HG03354 (cell line): Measurements from ENCODE around the gene LRMDA.

Source experiments
- ATAC-seq: cut with Tn5 transposase; IDR thresholded peaks from one replicate; pipeline ENCODE4 v1.9.1; 2021; ENCODE audit warnings: mild to moderate bottlenecking; ENCODE audit not compliant: unreplicated experiment, poor library complexity, severe bottlenecking

The LRMDA gene

DNA sequence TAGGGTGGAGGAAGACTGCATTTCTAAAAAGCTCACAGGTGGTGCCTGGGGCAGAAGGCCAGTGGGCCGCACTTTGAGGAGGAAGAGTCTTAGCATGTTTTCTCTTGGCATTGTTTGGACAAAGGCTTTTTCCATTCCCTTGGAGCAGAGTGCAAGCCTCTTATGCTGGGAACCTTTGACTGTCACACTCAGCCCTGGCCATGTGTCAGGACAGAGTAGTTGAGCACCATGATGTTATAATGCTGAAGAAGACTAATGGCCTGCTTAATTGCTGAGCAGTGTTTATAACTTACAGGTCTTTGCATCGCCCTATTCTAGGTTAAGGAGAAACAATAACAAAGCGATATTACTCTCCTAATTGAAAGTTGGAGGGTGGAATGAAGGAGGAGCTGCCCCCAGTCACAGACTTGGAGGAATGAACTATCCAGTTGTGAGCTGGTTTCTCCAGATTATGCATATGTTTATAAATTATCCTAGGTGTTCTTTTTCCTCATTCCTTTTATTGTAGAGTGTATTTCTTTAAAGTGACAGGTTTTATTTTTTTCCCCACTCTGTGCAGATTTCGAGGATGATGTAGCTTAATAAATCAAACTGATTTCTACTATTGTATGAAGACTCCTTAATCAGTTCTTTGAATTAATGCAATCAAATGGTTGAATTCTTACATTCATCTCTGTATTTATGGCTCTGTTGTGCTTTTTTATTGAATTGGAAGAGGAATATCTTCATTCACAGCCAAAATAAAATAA, 767.0 kb downstream of the LRMDA start:
- no peak for ATAC-seq

DNA sequence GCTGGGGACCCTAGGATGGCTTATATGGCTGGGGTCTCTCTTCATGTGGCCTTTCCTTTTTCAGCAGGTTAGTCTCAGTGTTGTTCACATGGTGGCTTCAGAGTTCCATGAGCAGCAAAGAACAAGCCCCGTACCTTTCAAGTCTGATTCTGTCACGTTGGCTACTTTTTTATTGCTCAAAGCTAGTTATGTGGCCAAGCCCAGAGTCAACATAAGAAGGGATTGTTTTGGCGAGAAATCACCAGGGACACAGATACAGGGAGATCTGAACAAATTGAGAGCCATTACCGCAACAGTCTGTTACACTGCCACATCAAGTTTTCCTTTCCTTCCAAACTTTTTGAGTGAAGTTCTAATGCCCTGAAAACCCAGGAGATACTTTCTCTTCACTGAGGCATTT, 770.5 kb downstream of the LRMDA start:
- no peak for ATAC-seq

DNA sequence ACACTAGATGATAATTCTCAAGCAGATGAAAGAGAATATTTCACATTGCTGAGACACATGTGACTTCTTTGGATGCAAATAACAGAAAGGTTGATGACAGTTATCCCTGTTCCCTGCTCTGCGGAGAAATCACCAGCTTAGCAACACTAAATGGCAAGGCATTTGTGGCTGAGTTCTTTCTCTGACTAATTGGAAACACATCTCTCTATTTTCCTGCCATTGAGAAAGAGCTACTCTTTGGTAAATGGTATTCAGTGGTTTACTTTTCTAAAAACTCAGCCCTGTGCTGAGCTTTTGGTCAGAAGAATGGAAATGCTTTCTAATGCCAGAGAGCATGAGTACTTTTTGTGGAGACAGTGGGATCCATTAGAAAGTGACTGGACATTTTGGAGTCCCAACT, 771.4 kb downstream of the LRMDA start:
- no peak for ATAC-seq

DNA sequence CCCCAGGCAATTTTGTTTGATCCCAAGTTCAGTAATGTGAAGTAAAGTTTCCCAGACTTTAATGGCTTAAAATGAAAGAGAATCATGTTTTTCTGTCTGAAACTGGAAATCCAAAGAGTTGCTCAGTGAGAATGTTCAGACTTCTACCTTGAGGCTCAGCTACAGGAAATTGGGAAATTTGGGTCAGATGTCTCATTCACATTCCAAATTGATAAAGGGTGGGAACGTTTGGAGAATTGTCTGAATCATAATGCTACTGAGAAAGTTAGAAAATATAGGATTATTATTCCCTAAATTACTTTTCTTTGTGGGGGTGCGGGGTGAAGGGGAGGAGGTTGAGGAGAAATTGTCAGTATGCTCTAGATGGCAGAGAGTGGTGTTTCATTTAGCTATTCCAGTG, 773.9 kb downstream of the LRMDA start:
- no peak for ATAC-seq

DNA sequence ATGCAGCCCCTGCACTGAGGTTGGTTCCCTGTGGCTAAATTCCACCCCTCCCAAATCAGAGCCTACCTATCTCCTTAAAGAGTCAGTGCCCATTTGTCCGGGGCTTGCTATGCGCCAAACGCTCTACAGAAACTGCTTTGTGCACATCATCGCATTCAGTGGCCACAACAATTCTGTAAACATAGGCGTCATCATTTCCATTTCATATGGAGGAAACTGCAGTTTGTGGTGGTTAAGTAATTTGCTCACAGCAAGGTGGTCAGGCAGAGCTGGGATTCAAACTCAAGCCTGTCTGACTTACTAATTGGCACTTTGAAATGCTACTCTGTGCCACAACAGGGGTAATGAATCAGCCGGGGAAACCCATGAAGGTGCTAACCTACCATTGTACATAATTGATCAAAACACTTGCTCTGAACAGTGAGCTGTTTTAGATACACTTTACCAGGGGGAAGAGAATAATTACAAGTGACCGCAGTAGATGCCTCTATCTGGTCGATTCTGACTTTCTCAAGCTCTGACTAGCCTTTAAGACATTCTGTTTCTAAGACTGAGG, 775.5 kb downstream of the LRMDA start:
- ATAC-seq: no peak

DNA sequence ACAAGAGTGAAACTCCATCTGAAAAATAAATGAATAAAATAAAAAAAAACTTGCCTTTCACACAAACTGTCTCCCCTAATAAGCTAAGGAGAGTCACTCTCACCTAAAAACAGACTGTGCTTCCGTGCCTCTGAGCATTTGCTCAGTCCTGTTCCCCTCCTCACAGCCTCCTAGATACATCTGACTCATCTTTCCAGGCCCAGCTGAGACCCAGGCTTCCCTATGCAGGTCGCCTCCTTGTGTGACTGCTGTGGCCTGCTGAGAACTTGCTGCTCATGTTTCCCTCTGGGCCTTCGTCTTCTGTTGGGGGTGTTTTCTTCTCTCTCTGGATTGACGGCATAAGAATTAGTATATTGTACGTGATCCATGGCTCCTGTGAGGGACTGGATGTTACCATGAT, 777.7 kb downstream of the LRMDA start:
- no peak for ATAC-seq

DNA sequence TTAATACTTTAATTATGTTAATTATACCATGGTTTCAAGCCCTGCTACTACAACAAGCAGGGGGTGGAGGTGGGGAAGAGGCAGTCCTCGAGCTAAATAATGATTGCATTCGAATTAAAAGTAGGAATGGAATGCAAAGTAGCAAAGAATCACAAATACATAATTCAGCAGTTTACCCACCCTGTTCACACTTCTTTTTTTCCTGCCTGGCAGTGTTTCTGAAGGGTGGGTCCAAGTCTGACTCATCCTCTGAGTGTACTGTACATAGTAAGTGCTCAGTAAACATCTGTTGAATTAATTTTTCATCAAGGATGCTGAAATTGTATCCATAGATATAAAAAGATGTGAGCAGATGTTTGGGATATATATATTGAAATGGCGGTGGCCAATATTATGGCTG, 778.8 kb downstream of the LRMDA start:
- no peak for ATAC-seq

DNA sequence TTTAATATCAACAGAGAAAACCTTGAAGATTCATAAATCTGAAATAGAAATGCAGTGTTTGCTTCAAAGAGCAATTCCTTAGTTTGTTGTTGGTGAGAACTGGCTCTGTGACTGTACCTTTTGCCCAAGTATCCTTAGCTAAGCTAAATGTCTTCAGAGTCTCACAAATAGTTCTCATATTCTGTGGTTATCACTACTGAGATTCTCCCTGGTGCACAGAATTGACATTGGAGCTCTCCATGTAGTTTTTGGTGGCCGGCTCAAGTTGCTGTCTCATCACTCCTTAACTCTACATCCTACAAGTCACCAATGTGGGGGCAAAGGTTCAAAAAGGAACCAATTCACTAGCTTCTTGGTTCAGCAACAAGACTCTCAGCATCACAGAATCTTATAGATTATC, 780.3 kb downstream of the LRMDA start:
- no peak for ATAC-seq

DNA sequence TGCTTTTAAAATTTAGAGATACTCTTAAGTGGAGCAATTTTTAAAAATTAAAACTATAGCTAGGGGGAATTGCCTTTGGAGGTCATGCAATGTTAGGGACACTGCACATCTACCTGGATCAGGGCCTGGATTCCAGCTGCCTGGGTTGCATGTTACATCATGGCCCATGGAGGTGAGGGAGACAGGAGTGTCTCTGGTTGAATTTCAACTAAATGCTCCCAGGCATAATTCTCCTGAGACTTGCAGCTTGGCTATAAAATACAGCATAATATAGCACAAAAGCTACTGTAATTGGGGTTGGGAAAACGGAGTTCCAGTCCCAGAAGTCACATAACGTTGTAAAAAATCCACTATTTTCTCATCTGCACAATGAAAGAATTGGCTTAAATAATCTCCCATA, 782.5 kb downstream of the LRMDA start:
- no peak for ATAC-seq

DNA sequence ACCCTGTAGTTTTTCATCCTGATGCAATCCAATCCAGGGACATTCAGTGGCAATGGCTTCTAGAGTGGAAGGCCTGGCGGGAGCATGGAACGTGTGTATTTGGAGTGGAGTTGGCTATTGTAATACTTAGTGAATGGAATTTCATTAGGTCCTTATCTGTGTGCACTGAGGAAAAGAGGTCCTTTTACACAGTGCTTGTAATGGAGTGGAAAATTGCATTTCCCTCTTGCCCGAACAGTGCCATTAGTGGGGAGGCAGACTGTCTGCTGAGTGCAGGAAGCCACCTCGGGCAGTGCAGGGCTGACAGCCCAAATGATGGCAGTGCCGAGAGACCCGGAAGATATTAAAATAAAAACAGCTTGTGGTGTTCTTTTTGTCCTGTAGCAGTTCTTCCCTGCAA, 786.6 kb downstream of the LRMDA start:
- no peak for ATAC-seq

DNA sequence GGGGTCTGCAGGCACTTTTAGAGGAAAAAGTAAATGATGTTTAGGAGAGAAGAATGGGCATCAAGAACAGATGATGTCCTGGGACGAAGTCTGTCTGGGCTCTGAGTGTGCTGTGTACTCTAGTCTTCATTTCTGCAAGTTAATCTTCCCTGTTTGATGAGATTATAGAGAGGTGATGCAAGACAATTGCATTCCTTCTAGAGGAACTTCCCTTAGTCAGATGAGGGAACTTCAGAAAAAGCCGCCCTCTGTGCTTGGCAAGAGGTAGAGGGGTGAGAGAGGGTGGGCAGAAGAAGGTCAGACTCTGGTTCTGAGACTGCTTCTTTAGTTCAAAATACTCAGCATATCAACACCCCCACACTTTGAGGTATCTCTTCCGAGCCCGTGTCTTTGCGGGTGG, 797.9 kb downstream of the LRMDA start:
- no peak for ATAC-seq

DNA sequence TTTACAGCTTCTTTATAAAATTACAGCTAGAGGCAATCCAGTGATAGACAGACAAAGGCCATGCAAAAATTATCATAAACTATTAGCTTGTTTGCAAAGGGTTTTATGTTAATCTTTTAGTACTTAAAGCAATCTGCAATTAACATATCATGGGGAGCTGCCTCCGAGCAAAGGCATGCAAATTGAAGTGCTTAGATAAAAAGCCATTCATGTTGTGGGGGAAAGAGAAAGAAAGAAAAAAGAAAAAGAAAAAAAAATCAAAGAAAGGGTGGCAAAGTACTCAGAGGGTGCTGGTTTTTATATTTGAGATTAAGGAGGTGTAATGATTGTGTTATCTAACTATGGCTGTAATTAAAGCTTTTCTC, 799.5 kb downstream of the LRMDA start:
- no peak for ATAC-seq

DNA sequence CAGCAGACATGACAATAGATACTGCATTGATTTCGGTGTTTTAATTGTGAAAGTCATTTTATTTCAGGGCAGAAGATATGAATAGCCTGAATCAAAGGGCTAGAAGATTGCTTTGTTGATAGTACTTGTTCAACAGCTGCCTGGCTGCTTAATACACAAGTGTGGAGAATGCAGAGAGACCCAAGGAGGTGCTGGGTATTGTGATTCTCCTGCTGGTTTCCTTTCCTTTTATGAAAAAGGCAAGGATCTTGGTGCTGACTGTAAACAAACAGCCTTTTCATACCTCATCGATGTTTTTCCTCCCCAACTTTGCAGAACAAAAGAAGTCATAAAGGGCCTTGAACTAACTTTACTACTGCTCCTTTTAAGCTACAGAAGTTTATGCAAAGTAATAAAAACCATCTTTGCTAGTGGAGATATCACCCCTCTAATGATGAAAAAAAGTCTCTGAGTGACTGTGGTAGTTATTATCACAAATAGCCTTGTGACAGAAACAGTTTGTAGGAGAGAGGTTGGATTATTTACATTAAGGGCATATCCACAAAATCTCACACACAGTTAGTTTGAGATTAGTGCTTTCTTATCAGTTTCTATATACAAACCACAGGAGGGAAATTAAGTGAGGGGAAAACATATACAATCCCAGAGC, 800.0 kb downstream of the LRMDA start:
- no peak for ATAC-seq

DNA sequence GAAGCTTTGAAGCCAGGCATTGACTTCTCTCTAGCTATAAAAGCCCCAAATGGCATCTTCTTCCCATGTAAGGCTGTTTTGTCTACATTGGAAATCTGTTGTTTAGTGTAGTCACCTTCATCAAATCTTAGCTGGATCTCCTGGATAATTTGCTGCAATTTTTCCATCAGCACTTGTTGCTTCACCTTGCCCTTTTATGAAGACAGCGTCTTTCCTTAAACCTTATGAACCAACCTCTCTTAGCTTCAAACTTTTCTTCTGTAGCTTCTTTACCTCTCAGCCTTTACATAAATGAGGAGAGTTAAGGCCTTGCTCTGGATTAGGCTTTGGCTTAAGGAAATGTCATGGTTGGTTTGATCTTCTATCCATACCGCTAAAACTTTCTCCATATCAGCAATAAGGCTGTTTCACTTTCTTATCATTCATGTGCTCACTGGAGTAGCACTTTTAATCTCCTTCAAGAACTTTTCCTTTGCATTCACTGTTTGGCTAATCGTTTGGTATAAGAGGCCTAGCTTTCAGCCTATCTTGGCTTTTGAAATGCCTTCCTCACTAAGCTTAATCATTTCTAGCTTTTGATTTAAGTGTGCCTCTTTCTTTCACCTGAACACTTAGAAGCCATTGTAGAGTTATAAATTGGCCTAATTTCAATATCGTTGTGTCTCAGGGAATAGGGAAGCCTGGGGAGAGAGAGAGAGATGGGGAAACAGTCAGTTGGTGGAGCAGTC, 803.2 kb downstream of the LRMDA start:
- ATAC-seq: no peak

DNA sequence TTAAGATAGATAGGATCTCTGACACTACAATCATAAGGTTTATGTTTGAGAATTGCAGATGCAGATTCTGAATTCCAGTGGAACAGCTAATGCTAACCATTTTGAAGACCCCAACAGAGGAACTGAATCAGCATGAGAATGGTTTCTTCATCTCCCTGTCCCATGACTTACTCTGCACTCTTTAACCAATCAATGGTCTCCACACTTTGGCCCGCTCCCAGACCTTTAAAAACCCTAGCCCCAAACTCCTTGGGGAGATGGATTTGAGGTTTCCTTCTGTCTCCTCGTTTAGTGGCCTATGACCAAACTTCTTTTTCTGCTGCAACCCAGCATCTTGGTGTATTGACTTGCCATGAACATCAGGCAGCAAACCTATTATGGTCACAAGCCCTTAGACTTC, 804.9 kb downstream of the LRMDA start:
- no peak for ATAC-seq

DNA sequence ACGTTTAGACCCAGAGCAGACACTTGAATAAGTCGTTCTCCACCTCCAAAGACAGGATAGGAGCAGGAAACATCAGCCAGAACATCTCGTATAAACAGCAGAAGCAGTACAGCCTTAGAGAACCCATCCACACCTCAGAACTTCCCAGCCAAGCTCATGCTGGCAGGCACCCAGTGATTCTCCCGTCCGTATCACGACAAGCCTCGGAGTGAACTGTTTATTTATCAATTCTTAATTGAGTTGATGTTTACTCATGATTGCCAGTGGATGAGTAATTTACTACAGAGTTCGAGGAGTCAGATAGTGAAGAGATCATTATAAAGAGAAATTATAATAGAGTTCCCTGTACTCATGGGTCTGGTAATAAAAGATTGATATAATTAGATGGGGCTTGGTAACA, 811.5 kb downstream of the LRMDA start:
- no peak for ATAC-seq

DNA sequence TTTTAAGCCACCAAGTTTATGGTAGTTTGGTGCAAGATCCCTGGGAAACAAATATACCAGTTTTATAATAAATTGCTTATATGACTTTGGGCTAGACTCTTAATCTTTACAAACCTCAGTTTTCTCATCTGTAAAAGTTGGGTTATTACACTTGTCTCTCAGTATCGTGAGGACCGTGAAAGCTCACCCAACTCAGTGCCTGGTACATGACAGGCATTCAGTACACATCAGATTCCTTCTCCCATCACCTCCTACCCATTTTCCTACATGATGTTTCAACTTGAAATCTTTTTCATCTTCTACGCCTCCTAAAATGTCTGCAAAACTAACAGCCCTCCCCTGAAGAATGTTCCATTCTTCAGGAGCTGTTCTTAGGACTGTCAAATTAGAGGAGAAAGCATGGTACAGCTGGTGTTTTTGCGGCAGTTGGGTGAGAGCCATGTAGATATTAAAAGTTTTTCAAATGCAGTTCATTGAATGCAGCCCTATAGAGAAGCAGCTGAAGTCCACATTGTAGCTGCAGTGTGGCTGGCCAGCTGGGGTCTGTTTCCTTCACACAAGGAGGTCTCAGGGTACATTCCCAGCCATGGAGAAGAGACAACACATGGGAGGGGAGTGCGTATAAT, 812.8 kb downstream of the LRMDA start:
- no peak for ATAC-seq

DNA sequence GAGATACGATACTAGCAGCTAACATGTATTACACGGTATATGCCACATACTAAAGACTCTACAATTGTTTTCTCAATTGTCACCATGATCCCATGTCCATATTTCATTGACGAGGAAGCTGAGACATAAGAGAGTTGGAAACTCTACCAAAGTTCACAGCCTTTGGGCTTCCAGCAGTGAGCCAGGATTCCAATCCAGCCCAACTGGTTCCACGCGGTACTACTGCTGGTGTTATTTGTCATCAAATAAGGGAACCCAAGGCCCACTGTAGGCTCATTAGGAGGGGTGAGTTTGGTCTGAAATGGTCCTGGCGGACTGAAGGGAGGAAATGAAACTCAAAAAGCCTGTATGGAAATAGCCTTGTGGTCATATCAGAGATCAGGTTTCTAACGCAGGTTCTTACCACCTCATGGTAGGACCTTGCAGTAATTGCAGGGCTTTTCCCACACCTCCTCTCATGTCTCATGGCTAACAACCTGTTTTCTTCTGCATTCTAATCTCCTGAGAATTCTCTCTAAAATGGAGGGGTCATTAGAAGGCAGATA, 814.6 kb downstream of the LRMDA start:
- no peak for ATAC-seq

DNA sequence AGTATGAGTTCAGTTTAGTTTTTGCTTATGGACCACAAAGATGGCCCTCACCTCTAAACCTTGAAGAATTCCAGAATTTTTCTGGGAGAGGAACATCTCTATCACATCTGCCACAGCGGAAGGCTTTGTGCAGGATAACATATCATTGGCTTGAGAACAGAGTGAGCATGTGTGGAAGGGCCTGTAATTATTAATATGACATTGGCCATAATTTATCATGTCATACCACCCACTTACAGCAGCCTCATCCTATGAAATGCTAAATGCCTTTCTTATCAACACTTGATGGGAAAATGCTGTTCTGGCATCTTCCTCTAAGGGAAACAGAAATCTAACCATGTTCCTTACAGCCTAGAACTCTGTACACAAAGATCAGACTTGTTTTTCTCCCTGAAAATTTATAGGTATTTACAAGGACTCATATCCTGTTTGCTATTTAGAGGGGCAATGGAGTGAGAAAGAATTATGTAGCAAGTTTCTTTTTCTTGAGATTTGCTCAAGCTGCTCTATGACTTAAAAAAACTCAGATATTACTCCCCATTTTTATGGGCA, 817.3 kb downstream of the LRMDA start:
- ATAC-seq: no peak
